Activated T-cell treated with anti-CD3 and anti-CD28 coated beads, Interleukin-2, amount 50 U/mL, for 4 hours (primary cell): ENCODE data around the gene SLC6A3. TPM values are rescaled to one million over a fixed set of nuclear protein-coding genes. Genes with fewer than 3 reads are reported as not detected.

ENCODE experiments used
- ATAC-seq, 2 donors: fragments of 200-7000 bp; cut with Tn5 transposase; one replicate each; pipeline ENCODE4 v1.10.0; 2021
- DNase-seq: peaks from one replicate; pipeline ENCODE4 v3.0.0-alpha.2; 2020
- H3K27me3 Mint-ChIP-seq: one replicate; pipeline ENCODE4 v1.8.0; 2021; ENCODE audit warnings: low read depth, mixed read lengths
- H3K36me3 Mint-ChIP-seq: one replicate; pipeline ENCODE4 v1.8.0; 2022; ENCODE audit warnings: mixed read lengths; ENCODE audit not compliant: insufficient read depth
- H3K4me1 Mint-ChIP-seq: one replicate; pipeline ENCODE4 v1.8.0; 2021; ENCODE audit warnings: low read depth, mixed read lengths
- H3K4me3 Mint-ChIP-seq: one replicate; pipeline ENCODE4 v1.8.0; 2021; ENCODE audit warnings: mild to moderate bottlenecking, moderate library complexity, mixed read lengths
- H3K9me3 Mint-ChIP-seq: one replicate; pipeline ENCODE4 v1.8.0; 2021; ENCODE audit warnings: mixed read lengths
- total RNA-seq, 3 donors: library from RNA; stranded (reverse); gene quantifications; one replicate each; pipeline ENCODE4 v1.2.1, GENCODE V29; 2021

Gene SLC6A3
- total RNA-seq, 3 donors from 2014 or later = not detected

GRCh38 chr5:1346627-1347440 lies 98.4 kb downstream of the SLC6A3 start:
- Mint-ChIP-seq H3K27me3 (no peaks in the 10 kb centered on the region), H3K4me1 (peaks cover 21% of the 10 kb centered on the region), H3K36me3 (peaks cover 12% of the 10 kb centered on the region), H3K9me3 (no peaks in the 10 kb centered on the region), H3K4me3 (peak overlapping the region; percentile 79)
- ATAC-seq (no peak), DNase-seq (no peak)

GRCh38 chr5:1345876-1346626 lies 99.2 kb downstream of the SLC6A3 start:
- Mint-ChIP-seq H3K27me3 (no peaks in the 10 kb centered on the region), H3K4me1 (peaks cover 28% of the 10 kb centered on the region), H3K4me3 (peak overlapping the region; percentile 79), H3K9me3 (no peaks in the 10 kb centered on the region), H3K36me3 (peaks cover 19% of the 10 kb centered on the region)
- DNase-seq = no peak
- no peak for ATAC-seq

- Mint-ChIP-seq H3K27me3 (no peaks in the 10 kb centered on the region), H3K4me1 (peaks cover 30% of the 10 kb centered on the region), H3K36me3 (peaks cover 21% of the 10 kb centered on the region), H3K4me3 (peak within 1 kb of the TSS; percentile 90), H3K9me3 (no peaks in the 10 kb centered on the region)
- peak; percentile 91 to 92 for ATAC-seq
- peak; percentile 84 for DNase-seq
Measured at GRCh38 chr5:1344975-1345838, 100.0 kb downstream of the SLC6A3 start, which contains the start of gene CLPTM1L. Gene CLPTM1L, minus strand, starts transcription at chr5:1345099. Its CDS starts 258 bp downstream, at chr5:1344841.

- Mint-ChIP-seq H3K27me3 (no peaks in the 10 kb centered on the region), H3K4me1 (peaks cover 32% of the 10 kb centered on the region), H3K9me3 (no peaks in the 10 kb centered on the region), H3K36me3 (peaks cover 23% of the 10 kb centered on the region), H3K4me3 (peak overlapping the region; percentile 90)
- ATAC-seq = peak; percentile 35 to 42
- DNase-seq = no peak
Measured at GRCh38 chr5:1343931-1344901, 101.0 kb downstream of the SLC6A3 start.

GRCh38 chr5:1343315-1343751 lies 101.9 kb downstream of the SLC6A3 start:
- Mint-ChIP-seq H3K27me3 (no peaks in the 10 kb centered on the region), H3K9me3 (no peaks in the 10 kb centered on the region), H3K36me3 (peaks cover 23% of the 10 kb centered on the region), H3K4me3 (peak overlapping the region; percentile 90), H3K4me1 (peaks cover 32% of the 10 kb centered on the region)
- DNase-seq (no peak), ATAC-seq (no peak)

Other genes with a start within 250 kb of the SLC6A3 start
- gene SLC6A19, start 243.8 kb downstream of the SLC6A3 start, total RNA-seq = under 1 TPM in 1 of 3 donors, not detected in 2; 0.08 TPM
- not detected for gene SLC6A18, start 220.1 kb downstream of the SLC6A3 start, total RNA-seq
- 10 to 100 TPM in 2 of 3 donors, 1 to 10 TPM in 1; 9.5 to 16.7 (median 10.5) TPM for gene TERT, start 150.4 kb downstream of the SLC6A3 start, total RNA-seq
- 100 to 1,000 TPM; 143 to 150 (median 145) TPM for gene CLPTM1L, start 100.3 kb downstream of the SLC6A3 start, total RNA-seq
- 10 to 100 TPM; 60.6 to 76.8 (median 65.7) TPM for gene LPCAT1, start 78.5 kb upstream of the SLC6A3 start, total RNA-seq